Measurements from ENCODE around the gene ETV3L.

ETV3L gene

GRCh38 chr1:157131281-157131680 lies 31.7 kb upstream of the ETV3L start:
- DNase-seq = no peak

GRCh38 chr1:157124855-157125254 lies 25.2 kb upstream of the ETV3L start:
- DNase-seq = no peak

- no peak for DNase-seq
Observed at GRCh38 chr1:157119448-157119847, 19.8 kb upstream of the ETV3L start.

GRCh38 chr1:157119008-157119407 lies 19.4 kb upstream of the ETV3L start:
- no peak for DNase-seq

GRCh38 chr1:157117527-157118057 lies 18.0 kb upstream of the ETV3L start:
- no peak for DNase-seq

- no peak for DNase-seq
Observed at GRCh38 chr1:157116737-157117103, 17.1 kb upstream of the ETV3L start.

- no peak for DNase-seq
Observed at GRCh38 chr1:157115851-157116736, 16.5 kb upstream of the ETV3L start.

- DNase-seq = no peak
Observed at GRCh38 chr1:157115429-157115838, 15.8 kb upstream of the ETV3L start.

- DNase-seq = no peak
Observed at GRCh38 chr1:157114183-157115121, 14.8 kb upstream of the ETV3L start.

GRCh38 chr1:157113631-157114030 lies 14.0 kb upstream of the ETV3L start:
- DNase-seq = no peak

- no peak for DNase-seq
Observed at GRCh38 chr1:157113106-157113505, 13.5 kb upstream of the ETV3L start.

GRCh38 chr1:157112186-157112867 lies 12.7 kb upstream of the ETV3L start:
- no peak for DNase-seq

- DNase-seq = no peak
Observed at GRCh38 chr1:157111396-157112165, 12.0 kb upstream of the ETV3L start.

GRCh38 chr1:157110686-157111085 lies 11.1 kb upstream of the ETV3L start:
- no peak for DNase-seq

- no peak for DNase-seq
Observed at GRCh38 chr1:157110003-157110402, 10.4 kb upstream of the ETV3L start.

- DNase-seq = no peak
Observed at GRCh38 chr1:157108448-157108847, 8.8 kb upstream of the ETV3L start.

- DNase-seq = no peak
Observed at GRCh38 chr1:157107702-157108101, 8.1 kb upstream of the ETV3L start.

GRCh38 chr1:157106813-157107189 lies 7.2 kb upstream of the ETV3L start:
- DNase-seq = no peak

GRCh38 chr1:157105988-157106812 lies 6.6 kb upstream of the ETV3L start:
- no peak for DNase-seq

- DNase-seq = no peak
Observed at GRCh38 chr1:157105298-157105987, 5.8 kb upstream of the ETV3L start.

All from NCI-H187 treated with DMSO at 0.1 percent for 48 hours (cell line).